Activated T-cell treated with anti-CD3 and anti-CD28 coated beads, Interleukin-2, amount 50 U/mL, for 4 hours (primary cell): ENCODE measurements around the gene CACNA1C. TPM values are rescaled to one million over a fixed set of nuclear protein-coding genes. Genes with fewer than 3 reads are reported as not detected.

Experiments
- ATAC-seq, 2 donors: fragments of 200-7000 bp; cut with Tn5 transposase; one replicate each; pipeline ENCODE4 v1.10.0; 2021
- DNase-seq: peaks from one replicate; pipeline ENCODE4 v3.0.0-alpha.2; 2020
- H3K27me3 Mint-ChIP-seq: one replicate; pipeline ENCODE4 v1.8.0; 2021; ENCODE audit warnings: low read depth, mixed read lengths
- H3K36me3 Mint-ChIP-seq: one replicate; pipeline ENCODE4 v1.8.0; 2022; ENCODE audit warnings: mixed read lengths; ENCODE audit not compliant: insufficient read depth
- H3K4me1 Mint-ChIP-seq: one replicate; pipeline ENCODE4 v1.8.0; 2021; ENCODE audit warnings: low read depth, mixed read lengths
- H3K4me3 Mint-ChIP-seq: one replicate; pipeline ENCODE4 v1.8.0; 2021; ENCODE audit warnings: mild to moderate bottlenecking, moderate library complexity, mixed read lengths
- H3K9me3 Mint-ChIP-seq: one replicate; pipeline ENCODE4 v1.8.0; 2021; ENCODE audit warnings: mixed read lengths
- total RNA-seq, 3 donors: library from RNA; stranded (reverse); gene quantifications; one replicate each; pipeline ENCODE4 v1.2.1, GENCODE V29; 2021

CACNA1C gene
- total RNA-seq, 3 donors from 2014 or later = 0.03 to 0.08 (median 0.03) TPM

DNA sequence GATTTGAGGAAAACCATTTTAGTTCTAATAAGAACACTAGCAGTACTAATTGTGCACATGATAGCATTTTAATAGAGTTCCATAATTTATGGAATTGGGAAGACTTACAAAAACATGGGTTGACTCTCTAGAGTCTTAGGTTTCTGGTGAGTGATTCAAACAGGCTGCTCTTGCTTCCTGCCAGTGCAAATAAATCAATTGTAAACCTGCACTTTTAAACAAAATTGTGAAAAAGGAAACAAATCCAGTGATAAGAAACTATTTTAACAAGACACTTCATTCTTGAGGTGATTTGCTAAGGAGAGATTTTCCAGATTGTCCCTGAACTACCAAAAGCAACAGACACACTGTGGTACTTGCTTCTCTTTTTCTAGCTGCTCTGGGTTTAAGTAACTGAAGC lies 112.2 kb downstream of the CACNA1C start:
- Mint-ChIP-seq H3K36me3 (no peaks in the 10 kb centered on the region), H3K4me3 (no peak overlapping the region), H3K4me1 (no peaks in the 10 kb centered on the region), H3K9me3 (peaks cover 26% of the 10 kb centered on the region), H3K27me3 (peaks cover 4% of the 10 kb centered on the region)
- no peak for DNase-seq
- no peak for ATAC-seq

DNA sequence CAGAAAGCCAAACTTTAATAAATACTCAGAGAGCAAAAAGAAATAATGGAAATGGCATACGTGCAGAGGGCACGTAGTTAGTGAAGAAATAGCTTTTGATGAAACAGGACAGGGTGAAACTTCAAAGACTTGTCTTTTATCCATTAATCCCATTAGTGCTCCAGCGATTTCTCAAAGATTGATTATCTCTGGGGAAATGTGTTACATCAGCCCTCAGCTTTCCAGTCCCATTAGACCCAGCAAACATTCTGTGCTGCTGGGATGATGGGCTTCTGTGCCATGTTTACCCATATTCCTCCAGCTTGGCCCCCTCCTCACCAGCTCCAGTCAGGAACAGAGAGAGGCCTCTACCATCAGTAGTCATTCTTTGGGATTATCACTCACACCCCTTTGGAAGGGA lies 113.1 kb downstream of the CACNA1C start:
- Mint-ChIP-seq H3K36me3 (no peaks in the 10 kb centered on the region), H3K27me3 (peaks cover 10% of the 10 kb centered on the region), H3K4me1 (no peaks in the 10 kb centered on the region), H3K4me3 (no peak overlapping the region), H3K9me3 (peaks cover 26% of the 10 kb centered on the region)
- DNase-seq (no peak), ATAC-seq (no peak)

GRCh38 chr12:2166696-2167095 lies 113.9 kb downstream of the CACNA1C start:
- Mint-ChIP-seq H3K4me1 (no peaks in the 10 kb centered on the region), H3K36me3 (no peaks in the 10 kb centered on the region), H3K9me3 (peaks cover 26% of the 10 kb centered on the region), H3K4me3 (no peak overlapping the region), H3K27me3 (peaks cover 10% of the 10 kb centered on the region)
- no peak for DNase-seq
- ATAC-seq = no peak

DNA sequence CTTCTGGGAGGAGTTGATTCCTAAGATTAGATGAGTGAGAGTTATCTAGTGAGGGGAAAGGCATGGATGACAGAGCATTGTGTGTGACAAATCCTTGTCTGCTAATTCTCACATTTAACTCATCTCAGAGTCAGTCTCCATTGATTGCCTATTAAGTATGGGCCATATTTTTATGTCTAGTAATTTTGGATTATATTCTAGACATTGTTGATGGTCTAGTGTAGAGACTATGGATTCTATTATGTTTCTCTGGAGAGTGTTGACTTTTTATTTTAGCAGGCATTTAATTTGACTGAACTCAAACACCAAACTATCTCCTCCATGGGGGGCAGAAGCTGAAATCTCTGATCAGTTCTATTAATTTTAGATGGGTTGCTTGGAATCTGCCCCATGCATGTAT lies 114.4 kb downstream of the CACNA1C start:
- Mint-ChIP-seq H3K4me1 (no peaks in the 10 kb centered on the region), H3K36me3 (no peaks in the 10 kb centered on the region), H3K27me3 (peaks cover 10% of the 10 kb centered on the region), H3K4me3 (no peak overlapping the region), H3K9me3 (peaks cover 26% of the 10 kb centered on the region)
- DNase-seq = no peak
- ATAC-seq = no peak

- Mint-ChIP-seq H3K4me3 (no peak overlapping the region), H3K36me3 (no peaks in the 10 kb centered on the region), H3K27me3 (peaks cover 18% of the 10 kb centered on the region), H3K9me3 (peaks cover 26% of the 10 kb centered on the region), H3K4me1 (no peaks in the 10 kb centered on the region)
- DNase-seq (no peak), ATAC-seq (no peak)
Measured at GRCh38 chr12:2168808-2169207, 116.0 kb downstream of the CACNA1C start.

DNA sequence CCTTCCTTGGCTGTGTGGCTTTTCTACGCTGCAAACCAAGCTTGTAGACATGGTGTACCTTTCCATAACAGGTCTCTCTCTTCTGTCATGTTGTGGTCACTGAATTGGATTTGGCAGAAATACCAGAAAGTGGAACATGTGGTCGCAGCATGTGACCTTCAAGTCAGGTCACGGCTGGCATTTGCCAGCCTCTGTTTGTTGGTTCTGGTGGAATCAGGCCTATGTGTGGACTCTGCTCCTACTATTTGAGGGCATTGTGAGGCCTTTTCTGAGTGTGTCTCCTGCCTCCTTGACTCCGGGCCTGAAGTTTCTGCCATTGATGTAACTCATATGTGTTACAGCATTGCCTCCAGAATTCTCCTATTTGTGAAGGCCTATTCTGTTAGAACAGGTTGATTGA lies 116.7 kb downstream of the CACNA1C start:
- H3K4me3 Mint-ChIP-seq = no peak overlapping the region
- ATAC-seq (no peak), DNase-seq (no peak)
- H3K36me3 Mint-ChIP-seq = no peaks in the 10 kb centered on the region
- no peaks in the 10 kb centered on the region for H3K4me1 Mint-ChIP-seq
- peaks cover 26% of the 10 kb centered on the region for H3K9me3 Mint-ChIP-seq
- H3K27me3 Mint-ChIP-seq = peaks cover 18% of the 10 kb centered on the region

DNA sequence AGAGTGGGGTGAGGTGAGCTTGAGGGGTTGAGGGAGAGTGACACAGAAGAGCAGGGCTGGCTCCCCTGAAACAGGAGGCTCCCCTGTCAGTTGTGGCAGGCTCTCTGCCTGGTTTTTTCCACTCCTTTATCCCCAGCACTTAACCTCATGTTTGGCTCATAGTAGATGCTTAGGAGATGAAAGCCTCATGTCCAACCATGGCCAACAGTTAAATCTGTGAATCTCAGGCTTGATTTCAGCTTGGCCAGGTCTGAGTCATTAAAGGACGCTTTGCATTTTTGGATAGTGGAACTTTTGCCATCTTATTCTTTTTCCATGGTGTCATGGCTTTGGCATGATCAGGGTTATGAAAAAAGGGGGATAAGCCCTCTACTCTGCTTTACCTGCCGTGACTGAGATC lies 117.2 kb downstream of the CACNA1C start:
- peaks cover 18% of the 10 kb centered on the region for H3K27me3 Mint-ChIP-seq
- no peaks in the 10 kb centered on the region for H3K4me1 Mint-ChIP-seq
- H3K9me3 Mint-ChIP-seq = peaks cover 26% of the 10 kb centered on the region
- no peak overlapping the region for H3K4me3 Mint-ChIP-seq
- no peak for ATAC-seq
- DNase-seq = no peak
- no peaks in the 10 kb centered on the region for H3K36me3 Mint-ChIP-seq

- Mint-ChIP-seq H3K4me1 (no peaks in the 10 kb centered on the region), H3K27me3 (peaks cover 18% of the 10 kb centered on the region), H3K36me3 (no peaks in the 10 kb centered on the region), H3K9me3 (peaks cover 26% of the 10 kb centered on the region), H3K4me3 (no peak overlapping the region)
- DNase-seq = no peak
- ATAC-seq = no peak
Measured at GRCh38 chr12:2170376-2170775, 117.6 kb downstream of the CACNA1C start.

GRCh38 chr12:2171672-2172426 lies 119.1 kb downstream of the CACNA1C start:
- H3K4me1 Mint-ChIP-seq = no peaks in the 10 kb centered on the region
- no peak for ATAC-seq
- H3K4me3 Mint-ChIP-seq = no peak overlapping the region
- no peak for DNase-seq
- H3K36me3 Mint-ChIP-seq = no peaks in the 10 kb centered on the region
- peaks cover 16% of the 10 kb centered on the region for H3K9me3 Mint-ChIP-seq
- H3K27me3 Mint-ChIP-seq = peaks cover 20% of the 10 kb centered on the region

- ATAC-seq = no peak
- Mint-ChIP-seq H3K4me3 (no peak overlapping the region), H3K4me1 (no peaks in the 10 kb centered on the region), H3K36me3 (no peaks in the 10 kb centered on the region), H3K27me3 (peaks cover 21% of the 10 kb centered on the region), H3K9me3 (peaks cover 9% of the 10 kb centered on the region)
- no peak for DNase-seq
Measured at GRCh38 chr12:2172491-2173214, 119.9 kb downstream of the CACNA1C start.

- H3K4me1 Mint-ChIP-seq = no peaks in the 10 kb centered on the region
- H3K4me3 Mint-ChIP-seq = no peak overlapping the region
Measured at GRCh38 chr12:2173971-2174370, 121.2 kb downstream of the CACNA1C start.

DNA sequence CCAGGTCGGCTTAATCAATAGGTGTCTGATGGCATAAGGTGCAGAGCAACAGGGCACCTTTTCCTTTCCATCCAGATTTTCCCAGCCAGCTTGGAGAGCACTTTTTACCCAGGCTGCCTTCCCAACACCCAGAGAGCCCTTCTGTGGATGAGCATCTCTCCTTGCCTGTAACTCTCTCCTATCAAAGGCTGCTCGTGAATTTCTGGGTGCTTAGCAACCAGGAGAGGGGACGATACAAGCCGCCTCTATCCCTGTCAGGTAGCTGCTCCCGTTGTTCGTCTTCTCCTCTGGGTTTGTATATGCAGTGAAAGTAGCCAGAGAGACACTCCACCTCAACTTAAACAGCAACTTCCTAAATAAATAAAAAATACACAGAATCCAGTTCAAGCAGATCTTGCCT lies 124.2 kb downstream of the CACNA1C start:
- no peak for DNase-seq
- Mint-ChIP-seq H3K36me3 (no peaks in the 10 kb centered on the region), H3K9me3 (no peaks in the 10 kb centered on the region), H3K27me3 (peaks cover 18% of the 10 kb centered on the region), H3K4me3 (no peak overlapping the region), H3K4me1 (no peaks in the 10 kb centered on the region)
- ATAC-seq = no peak

More at GRCh38 chr12:2173971-2174370, 121.2 kb downstream of the CACNA1C start:
- DNase-seq = no peak
- no peak for ATAC-seq
- Mint-ChIP-seq H3K27me3 (peaks cover 24% of the 10 kb centered on the region), H3K36me3 (no peaks in the 10 kb centered on the region), H3K9me3 (no peaks in the 10 kb centered on the region)

DNA sequence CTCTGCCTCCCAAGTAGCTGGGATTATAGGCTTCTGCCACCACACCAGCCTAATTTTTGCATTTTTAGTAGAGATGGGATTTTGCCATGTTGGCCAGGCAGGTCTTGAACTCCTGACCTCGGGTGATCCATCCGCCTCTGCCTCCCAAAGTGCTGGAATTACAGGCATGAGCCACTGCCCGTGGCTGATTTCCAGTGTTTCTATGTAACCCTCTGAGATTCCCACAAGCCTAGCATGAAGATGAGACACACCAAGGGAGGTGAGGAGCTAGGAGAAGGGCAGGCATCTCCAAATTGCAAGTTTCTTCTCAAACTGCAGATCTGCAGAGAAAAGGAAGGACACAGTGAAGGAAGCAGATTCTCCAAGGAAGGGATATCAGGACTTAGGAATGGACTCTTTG lies 125.0 kb downstream of the CACNA1C start:
- DNase-seq = no peak
- no peak for ATAC-seq
- no peaks in the 10 kb centered on the region for H3K9me3 Mint-ChIP-seq
- H3K27me3 Mint-ChIP-seq = peaks cover 14% of the 10 kb centered on the region
- H3K4me3 Mint-ChIP-seq = no peak overlapping the region
- H3K4me1 Mint-ChIP-seq = no peaks in the 10 kb centered on the region
- H3K36me3 Mint-ChIP-seq = no peaks in the 10 kb centered on the region

GRCh38 chr12:2179058-2179457 lies 126.3 kb downstream of the CACNA1C start:
- no peak for ATAC-seq
- H3K4me3 Mint-ChIP-seq = no peak overlapping the region
- no peak for DNase-seq
- H3K4me1 Mint-ChIP-seq = no peaks in the 10 kb centered on the region
- H3K9me3 Mint-ChIP-seq = no peaks in the 10 kb centered on the region
- peaks cover 17% of the 10 kb centered on the region for H3K27me3 Mint-ChIP-seq
- no peaks in the 10 kb centered on the region for H3K36me3 Mint-ChIP-seq
